NB4 (cell line): Measurements from ENCODE around the gene RBMS1.

Source experiments
- CTCF ChIP-seq: IDR thresholded peaks from one replicate; pipeline ENCODE4 v1.5.1; 2012; ENCODE audit warnings: low read depth, low read length
- MAX ChIP-seq: IDR thresholded peaks from 2 replicates; pipeline ENCODE4 v1.6.1; 2011; ENCODE audit warnings: low read depth, low read length
- MYC ChIP-seq: IDR thresholded peaks from 2 replicates; pipeline ENCODE4 v1.6.1; 2011; ENCODE audit warnings: low read depth, low read length
- POLR2A ChIP-seq: IDR thresholded peaks from 2 replicates; pipeline ENCODE4 v1.6.1; 2011; ENCODE audit warnings: mild to moderate bottlenecking; ENCODE audit not compliant: insufficient read length; ENCODE audit errors: extremely low read depth

GRCh38 chr2:160430001-160430344, 63.6 kb downstream of the RBMS1 start:
- TF ChIP-seq POLR2A (no peak), CTCF (no peak), MAX (no peak), MYC (no peak)
